Daoy (cell line): ENCODE measurements around the gene MYEF2. TPM values are rescaled to one million over a fixed set of nuclear protein-coding genes. Genes with fewer than 3 reads are reported as not detected.

ENCODE experiments used
- DNase-seq: peaks from one replicate; pipeline ENCODE4 v3.0.0-alpha.2; 2015; ENCODE audit warnings: low read depth
- total RNA-seq: library from RNA; depleted of rRNA; stranded (reverse); fragments of >200 nt; shearing (Covaris generic); gene quantifications from 2 replicates; pipeline ENCODE4 v1.2.3, GENCODE V29; 2014; rRNA removed

Gene MYEF2
- 10.9 and 13.5 TPM in 2 replicates for total RNA-seq

DNA sequence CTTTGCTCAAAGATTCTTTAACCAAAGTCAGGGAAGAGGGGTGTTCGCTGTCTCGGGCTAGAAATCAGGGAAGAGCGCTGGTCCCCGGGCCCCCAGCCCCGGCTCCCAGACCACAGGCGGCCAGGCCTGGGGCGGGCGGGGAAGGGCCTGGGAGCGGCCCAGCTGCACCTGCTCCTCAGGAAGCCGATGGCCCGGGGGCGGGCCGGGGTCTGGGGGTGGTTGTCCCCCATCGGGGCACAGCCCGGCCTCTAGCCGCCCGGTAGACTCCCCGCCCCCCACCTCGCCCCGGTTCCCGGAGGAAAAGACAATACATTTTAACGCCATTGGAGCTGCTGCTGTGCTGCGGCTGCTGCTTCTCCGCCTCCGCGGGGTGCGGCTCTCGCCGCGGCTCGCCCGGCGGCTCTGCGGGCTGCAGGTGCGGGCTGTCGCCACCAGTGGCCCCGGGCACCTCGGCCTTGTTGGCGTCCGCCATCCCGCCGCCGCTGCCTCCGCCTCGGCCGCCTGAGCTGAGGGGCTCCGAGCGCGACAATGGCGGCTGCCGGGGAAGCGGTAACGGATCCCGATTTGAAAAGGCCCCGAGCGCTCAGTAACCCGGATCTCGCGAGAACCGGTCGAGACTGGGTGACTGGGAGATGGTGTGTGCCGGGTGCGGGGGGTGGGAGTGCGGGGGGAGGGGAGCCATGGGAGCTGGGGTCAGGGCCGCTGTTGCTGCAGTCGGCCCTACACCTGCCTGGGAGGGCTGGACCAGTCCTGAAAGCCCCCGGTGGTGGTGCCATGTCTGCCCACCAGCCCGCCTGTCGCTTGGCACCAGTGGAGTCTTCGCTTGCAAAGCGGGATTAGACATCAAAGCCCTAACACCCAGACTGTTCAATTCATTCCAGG is at the start of gene MYEF2:
Gene MYEF2, minus strand, starts transcription at position 530 of the 882 bp plus-strand sequence. Its CDS starts 58 bp downstream, at position 472.
- peak; percentile 81 for DNase-seq

- no peak for DNase-seq
Observed at GRCh38 chr15:48225771-48226170, 47.7 kb upstream of the MYEF2 start.

DNA sequence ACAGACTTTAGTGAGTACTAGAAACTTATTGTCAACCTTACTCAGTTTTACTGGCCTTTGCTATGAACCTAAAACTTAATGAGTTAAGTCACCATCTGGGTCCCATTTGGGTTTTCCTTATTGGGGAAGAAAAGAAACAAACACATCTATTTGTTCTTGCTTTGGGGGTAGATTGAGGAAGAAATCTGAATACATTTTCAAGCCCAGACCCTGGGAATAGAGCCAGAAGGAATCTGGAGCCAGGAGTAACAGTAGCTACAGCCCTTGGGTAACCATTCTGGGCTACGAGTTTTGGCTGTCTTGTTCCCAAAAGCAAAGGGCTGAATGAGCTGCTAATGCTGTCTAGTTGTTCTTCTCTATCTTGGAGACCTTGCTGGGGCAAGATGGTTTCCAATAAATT is 44.5 kb upstream of the MYEF2 start:
- no peak for DNase-seq

- no peak for DNase-seq
Observed at GRCh38 chr15:48221885-48222284, 43.8 kb upstream of the MYEF2 start.

- DNase-seq = no peak
Observed at GRCh38 chr15:48221261-48221660, 43.2 kb upstream of the MYEF2 start.

GRCh38 chr15:48205981-48206380 is 27.9 kb upstream of the MYEF2 start, which contains the start of gene SLC12A1:
SLC12A1 (plus strand) TSS chr15:48206302; CDS start chr15:48207720, 1,418 bp downstream.
- no peak for DNase-seq

DNA sequence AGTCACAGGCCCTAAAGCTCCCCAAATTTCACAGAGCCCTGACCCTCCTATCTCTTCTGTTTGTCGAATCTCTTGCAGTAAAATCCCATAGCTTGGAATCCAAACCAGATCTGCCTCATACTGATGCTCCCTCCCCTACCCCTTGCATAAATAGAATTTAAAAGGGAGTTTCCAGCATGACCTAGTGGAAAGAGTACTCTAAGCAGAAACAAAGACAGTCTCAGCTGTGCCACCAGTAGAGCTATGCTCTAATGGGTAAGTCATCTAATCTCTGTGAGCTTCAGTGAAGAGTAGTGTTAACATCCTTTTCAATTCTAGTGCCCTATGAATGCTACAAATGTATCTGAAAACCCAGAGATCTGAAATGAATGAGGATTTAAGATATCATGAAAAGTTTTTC is 24.0 kb upstream of the MYEF2 start:
- no peak for DNase-seq

- peak; percentile 5 for DNase-seq
Observed at GRCh38 chr15:48191574-48192225, 13.6 kb upstream of the MYEF2 start, which contains the start of gene CTXN2. CTXN2 (plus strand) TSS chr15:48191665; CDS start chr15:48201301, 9,636 bp downstream.

GRCh38 chr15:48190932-48191573 is 13.0 kb upstream of the MYEF2 start:
- DNase-seq = peak; percentile 69

DNA sequence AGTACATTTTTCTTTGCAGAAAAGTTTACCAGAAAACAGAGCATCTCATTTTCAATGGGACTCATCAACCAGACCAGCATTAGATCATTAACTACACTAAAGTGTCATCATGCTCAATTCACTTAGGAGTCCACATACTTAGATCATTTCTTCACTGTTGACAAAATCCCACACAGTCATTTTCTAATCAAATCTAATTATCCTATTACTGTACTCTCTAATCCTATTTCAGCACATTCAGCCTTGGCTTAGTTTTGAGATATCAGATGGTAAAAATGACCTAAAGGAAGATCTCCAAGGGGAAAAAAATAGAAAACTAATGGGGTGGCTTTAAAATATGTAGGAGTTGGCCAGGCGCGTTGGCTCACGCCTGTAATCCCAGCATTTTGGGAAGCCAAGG is 8.2 kb upstream of the MYEF2 start:
- DNase-seq = no peak

GRCh38 chr15:48185529-48185928 is 7.4 kb upstream of the MYEF2 start:
- DNase-seq = no peak

DNA sequence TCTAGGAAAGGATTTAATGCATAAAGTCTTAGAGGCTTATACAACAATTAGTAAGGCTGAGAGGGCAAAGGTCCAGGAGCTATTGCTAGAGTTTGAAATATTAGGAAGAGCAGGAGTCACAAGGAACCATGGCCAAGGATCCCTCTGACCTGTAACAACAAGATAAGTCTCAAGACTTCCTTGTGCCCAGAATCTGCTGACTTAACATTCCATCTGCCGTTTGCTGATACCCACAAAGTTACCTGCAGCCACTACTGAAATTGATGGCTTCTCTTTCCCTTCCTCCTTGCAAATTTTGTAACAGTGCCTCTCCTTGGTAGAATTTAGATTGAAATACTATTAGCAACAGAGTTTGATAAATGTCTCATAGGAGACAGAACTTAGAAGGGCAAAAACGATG is 4.7 kb upstream of the MYEF2 start:
- DNase-seq = no peak

DNA sequence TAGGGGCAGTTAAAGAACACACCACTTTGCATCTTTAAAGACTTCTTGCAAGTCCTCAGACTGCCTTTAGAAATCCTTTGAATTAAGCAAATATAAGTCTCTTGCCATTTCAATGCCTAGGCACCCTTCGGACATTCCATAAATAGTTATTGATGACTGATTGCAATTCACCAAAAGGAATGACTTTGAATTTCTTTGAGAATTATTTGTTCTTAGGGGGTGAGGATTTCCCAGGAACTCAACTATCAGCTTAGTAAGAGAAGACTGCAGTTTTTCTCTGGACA is 495 bp upstream of the MYEF2 start:
- no peak for DNase-seq

GRCh38 chr15:48177383-48177765 is 721 bp downstream of the MYEF2 start:
- peak; percentile 62 for DNase-seq

DNA sequence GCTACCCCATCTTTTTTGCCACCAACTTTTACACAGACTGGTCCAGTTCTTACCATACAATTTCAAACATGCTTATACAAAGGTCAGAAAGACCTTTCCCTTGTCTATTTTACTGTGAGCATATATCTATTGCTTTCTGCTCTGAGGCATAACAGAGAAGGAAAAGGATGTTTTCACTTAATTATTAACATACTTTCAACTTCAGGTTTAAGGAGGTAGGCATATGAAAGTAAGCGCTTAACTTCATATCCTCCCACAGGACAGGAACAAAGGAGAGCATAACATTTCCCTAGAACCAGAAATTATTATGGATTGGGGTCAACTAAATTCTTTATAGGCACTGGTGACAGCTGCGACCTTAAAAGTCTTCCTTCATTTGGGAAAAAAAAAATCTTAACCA is 1.1 kb downstream of the MYEF2 start:
- DNase-seq = no peak

DNA sequence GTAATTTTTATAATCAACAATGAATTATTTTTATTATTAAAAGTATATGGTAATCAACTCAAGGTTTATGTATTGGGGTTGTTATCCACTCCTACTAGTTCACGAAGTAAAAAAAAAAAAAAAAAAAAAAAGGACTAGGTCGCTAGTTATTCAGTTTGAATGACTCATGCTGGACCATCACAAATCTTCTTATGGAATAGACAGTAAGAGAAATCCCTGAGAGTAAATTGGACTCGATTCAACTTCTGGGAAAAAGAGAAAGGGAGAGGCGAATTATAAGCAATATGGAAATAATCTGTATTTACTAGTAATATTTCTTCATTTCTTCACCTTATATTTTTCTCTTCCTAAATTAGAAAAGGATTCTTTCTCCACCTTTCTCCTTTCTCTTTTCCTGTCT is 2.0 kb downstream of the MYEF2 start:
- DNase-seq = peak; percentile 17

- DNase-seq = no peak
Observed at GRCh38 chr15:48175126-48175525, 3.0 kb downstream of the MYEF2 start.

- no peak for DNase-seq
Observed at GRCh38 chr15:48170981-48171380, 7.1 kb downstream of the MYEF2 start.

- DNase-seq = no peak
Observed at GRCh38 chr15:48168616-48169015, 9.5 kb downstream of the MYEF2 start.

- DNase-seq = no peak
Observed at GRCh38 chr15:48153526-48153925, 24.6 kb downstream of the MYEF2 start.

GRCh38 chr15:48149858-48150257 is 28.2 kb downstream of the MYEF2 start:
- DNase-seq = peak; percentile 47

- DNase-seq = no peak
Observed at GRCh38 chr15:48147358-48147757, 30.7 kb downstream of the MYEF2 start.

DNA sequence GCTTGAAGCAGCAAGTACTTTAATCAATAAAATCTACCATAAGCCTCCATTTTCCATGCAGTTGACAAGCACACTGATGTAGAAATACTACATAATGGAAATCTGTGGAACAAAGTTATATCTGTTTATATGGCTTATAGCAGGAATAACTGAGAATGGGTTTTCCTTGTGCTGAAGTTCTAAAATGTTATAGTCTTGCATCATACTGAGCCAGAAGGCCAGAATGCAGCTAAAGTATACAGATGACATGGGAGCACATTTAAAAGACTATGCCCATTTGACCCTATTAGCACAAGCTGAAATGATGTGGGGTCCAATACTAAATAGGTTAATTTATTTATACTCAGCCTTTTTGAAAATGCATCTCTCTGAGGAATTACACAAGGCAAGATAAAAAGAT is 32.2 kb downstream of the MYEF2 start:
- no peak for DNase-seq
